HG03378 (cell line): ENCODE data around the gene SRSF2.
"Not testable (repeated sequence)": the region's sequence is repeated elsewhere in the genome, so short reads cannot be mapped to it uniquely, and the experiment has no call there.

Experiments
- ATAC-seq: cut with Tn5 transposase; IDR thresholded peaks from one replicate; pipeline ENCODE4 v1.9.1; 2021; ENCODE audit warnings: mild to moderate bottlenecking, moderate library complexity; ENCODE audit not compliant: unreplicated experiment

Gene SRSF2

GRCh38 chr17:76737082-76737675 is at the start of gene SRSF2:
SRSF2 (minus strand) TSS chr17:76737331; CDS start chr17:76737160, 171 bp downstream.
- peak; percentile 69 for ATAC-seq

GRCh38 chr17:76784926-76785325 is 47.8 kb upstream of the SRSF2 start:
- no peak for ATAC-seq

- no peak for ATAC-seq
Observed at GRCh38 chr17:76783146-76783545, 46.0 kb upstream of the SRSF2 start.

- no peak for ATAC-seq
Observed at GRCh38 chr17:76781056-76781982, 44.2 kb upstream of the SRSF2 start.

GRCh38 chr17:76775021-76775600 is 38.0 kb upstream of the SRSF2 start:
- no peak for ATAC-seq

GRCh38 chr17:76772842-76773525 is 35.9 kb upstream of the SRSF2 start:
- no peak for ATAC-seq

- ATAC-seq, result no peak
Observed at GRCh38 chr17:76758570-76758969, 21.4 kb upstream of the SRSF2 start.

- ATAC-seq, result no peak
Observed at GRCh38 chr17:76757256-76757655, 20.1 kb upstream of the SRSF2 start.

GRCh38 chr17:76755285-76755684 is 18.2 kb upstream of the SRSF2 start:
- no peak for ATAC-seq

- no peak for ATAC-seq
Observed at GRCh38 chr17:76753061-76753961, 16.2 kb upstream of the SRSF2 start.

GRCh38 chr17:76752006-76752405 is 14.9 kb upstream of the SRSF2 start:
- ATAC-seq, result no peak

GRCh38 chr17:76751416-76751993 is 14.4 kb upstream of the SRSF2 start:
- no peak for ATAC-seq

- ATAC-seq, result no peak
Observed at GRCh38 chr17:76748657-76749056, 11.5 kb upstream of the SRSF2 start.

GRCh38 chr17:76747716-76748363 is 10.7 kb upstream of the SRSF2 start:
- ATAC-seq, result no peak

- not testable (repeated sequence) for ATAC-seq
Observed at GRCh38 chr17:76745785-76746184, 8.7 kb upstream of the SRSF2 start.

GRCh38 chr17:76744747-76745146 is 7.6 kb upstream of the SRSF2 start:
- ATAC-seq, result no peak

GRCh38 chr17:76742958-76743357 is 5.8 kb upstream of the SRSF2 start:
- ATAC-seq, result no peak

GRCh38 chr17:76740329-76741118 is 3.4 kb upstream of the SRSF2 start:
- ATAC-seq, result no peak
